ENCODE data around the gene PLLP.

DNA sequence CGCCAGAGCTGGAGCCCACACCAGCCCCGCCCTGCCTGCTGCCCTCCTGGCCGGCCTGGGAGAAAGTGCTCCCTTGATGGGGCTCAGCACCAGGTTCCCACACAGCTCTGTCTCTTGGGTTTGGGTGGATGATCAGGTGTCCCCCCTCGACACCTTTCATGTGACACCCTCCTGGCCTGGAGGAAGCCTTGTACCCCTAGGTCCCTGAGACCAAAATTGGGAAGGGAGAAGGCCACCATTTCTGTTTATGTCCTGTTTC is 19.4 kb upstream of the PLLP start:
- TF ChIP-seq, protein P1, sequence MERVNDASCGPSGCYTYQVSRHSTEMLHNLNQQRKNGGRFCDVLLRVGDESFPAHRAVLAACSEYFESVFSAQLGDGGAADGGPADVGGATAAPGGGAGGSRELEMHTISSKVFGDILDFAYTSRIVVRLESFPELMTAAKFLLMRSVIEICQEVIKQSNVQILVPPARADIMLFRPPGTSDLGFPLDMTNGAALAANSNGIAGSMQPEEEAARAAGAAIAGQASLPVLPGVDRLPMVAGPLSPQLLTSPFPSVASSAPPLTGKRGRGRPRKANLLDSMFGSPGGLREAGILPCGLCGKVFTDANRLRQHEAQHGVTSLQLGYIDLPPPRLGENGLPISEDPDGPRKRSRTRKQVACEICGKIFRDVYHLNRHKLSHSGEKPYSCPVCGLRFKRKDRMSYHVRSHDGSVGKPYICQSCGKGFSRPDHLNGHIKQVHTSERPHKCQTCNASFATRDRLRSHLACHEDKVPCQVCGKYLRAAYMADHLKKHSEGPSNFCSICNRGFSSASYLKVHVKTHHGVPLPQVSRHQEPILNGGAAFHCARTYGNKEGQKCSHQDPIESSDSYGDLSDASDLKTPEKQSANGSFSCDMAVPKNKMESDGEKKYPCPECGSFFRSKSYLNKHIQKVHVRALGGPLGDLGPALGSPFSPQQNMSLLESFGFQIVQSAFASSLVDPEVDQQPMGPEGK (CRISPR knock-in tag; IDR thresholded peaks at IDR 0.05; ENCODE audit: borderline replicate concordance): no peak
- TF ChIP-seq, protein P2, sequence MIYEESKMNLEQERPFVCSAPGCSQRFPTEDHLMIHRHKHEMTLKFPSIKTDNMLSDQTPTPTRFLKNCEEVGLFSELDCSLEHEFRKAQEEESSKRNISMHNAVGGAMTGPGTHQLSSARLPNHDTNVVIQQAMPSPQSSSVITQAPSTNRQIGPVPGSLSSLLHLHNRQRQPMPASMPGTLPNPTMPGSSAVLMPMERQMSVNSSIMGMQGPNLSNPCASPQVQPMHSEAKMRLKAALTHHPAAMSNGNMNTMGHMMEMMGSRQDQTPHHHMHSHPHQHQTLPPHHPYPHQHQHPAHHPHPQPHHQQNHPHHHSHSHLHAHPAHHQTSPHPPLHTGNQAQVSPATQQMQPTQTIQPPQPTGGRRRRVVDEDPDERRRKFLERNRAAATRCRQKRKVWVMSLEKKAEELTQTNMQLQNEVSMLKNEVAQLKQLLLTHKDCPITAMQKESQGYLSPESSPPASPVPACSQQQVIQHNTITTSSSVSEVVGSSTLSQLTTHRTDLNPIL (CRISPR knock-in tag; IDR thresholded peaks at IDR 0.05; ENCODE audit: low read depth): no peak
- TF ChIP-seq CSDC2 (CRISPR knock-in tag; IDR thresholded peaks at IDR 0.05): no peak
- TF ChIP-seq, protein P3, sequence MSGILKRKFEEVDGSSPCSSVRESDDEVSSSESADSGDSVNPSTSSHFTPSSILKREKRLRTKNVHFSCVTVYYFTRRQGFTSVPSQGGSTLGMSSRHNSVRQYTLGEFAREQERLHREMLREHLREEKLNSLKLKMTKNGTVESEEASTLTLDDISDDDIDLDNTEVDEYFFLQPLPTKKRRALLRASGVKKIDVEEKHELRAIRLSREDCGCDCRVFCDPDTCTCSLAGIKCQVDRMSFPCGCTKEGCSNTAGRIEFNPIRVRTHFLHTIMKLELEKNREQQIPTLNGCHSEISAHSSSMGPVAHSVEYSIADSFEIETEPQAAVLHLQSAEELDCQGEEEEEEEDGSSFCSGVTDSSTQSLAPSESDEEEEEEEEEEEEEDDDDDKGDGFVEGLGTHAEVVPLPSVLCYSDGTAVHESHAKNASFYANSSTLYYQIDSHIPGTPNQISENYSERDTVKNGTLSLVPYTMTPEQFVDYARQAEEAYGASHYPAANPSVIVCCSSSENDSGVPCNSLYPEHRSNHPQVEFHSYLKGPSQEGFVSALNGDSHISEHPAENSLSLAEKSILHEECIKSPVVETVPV (CRISPR knock-in tag; IDR thresholded peaks at IDR 0.05): no peak
- TF ChIP-seq, protein P4, sequence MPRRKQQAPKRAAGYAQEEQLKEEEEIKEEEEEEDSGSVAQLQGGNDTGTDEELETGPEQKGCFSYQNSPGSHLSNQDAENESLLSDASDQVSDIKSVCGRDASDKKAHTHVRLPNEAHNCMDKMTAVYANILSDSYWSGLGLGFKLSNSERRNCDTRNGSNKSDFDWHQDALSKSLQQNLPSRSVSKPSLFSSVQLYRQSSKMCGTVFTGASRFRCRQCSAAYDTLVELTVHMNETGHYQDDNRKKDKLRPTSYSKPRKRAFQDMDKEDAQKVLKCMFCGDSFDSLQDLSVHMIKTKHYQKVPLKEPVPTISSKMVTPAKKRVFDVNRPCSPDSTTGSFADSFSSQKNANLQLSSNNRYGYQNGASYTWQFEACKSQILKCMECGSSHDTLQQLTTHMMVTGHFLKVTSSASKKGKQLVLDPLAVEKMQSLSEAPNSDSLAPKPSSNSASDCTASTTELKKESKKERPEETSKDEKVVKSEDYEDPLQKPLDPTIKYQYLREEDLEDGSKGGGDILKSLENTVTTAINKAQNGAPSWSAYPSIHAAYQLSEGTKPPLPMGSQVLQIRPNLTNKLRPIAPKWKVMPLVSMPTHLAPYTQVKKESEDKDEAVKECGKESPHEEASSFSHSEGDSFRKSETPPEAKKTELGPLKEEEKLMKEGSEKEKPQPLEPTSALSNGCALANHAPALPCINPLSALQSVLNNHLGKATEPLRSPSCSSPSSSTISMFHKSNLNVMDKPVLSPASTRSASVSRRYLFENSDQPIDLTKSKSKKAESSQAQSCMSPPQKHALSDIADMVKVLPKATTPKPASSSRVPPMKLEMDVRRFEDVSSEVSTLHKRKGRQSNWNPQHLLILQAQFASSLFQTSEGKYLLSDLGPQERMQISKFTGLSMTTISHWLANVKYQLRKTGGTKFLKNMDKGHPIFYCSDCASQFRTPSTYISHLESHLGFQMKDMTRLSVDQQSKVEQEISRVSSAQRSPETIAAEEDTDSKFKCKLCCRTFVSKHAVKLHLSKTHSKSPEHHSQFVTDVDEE (CRISPR knock-in tag; IDR thresholded peaks at IDR 0.05): no peak
- TF ChIP-seq ZNF565 (CRISPR knock-in tag; conservative IDR thresholded peaks at IDR 0.05; ENCODE audit: low read depth): no peak
- TF ChIP-seq ARNTL (CRISPR knock-in tag; IDR thresholded peaks at IDR 0.05; ENCODE audit: borderline replicate concordance, low read depth): no peak

All from SK-N-SH treated with all-trans-retinoic acid at 6 μM for 48 hours (cell line).